HG02678 (cell line): ENCODE measurements around the gene BIN1.
A peak's percentile ranks its signal among the peaks of the same experiment; 100 is the strongest.
"Not testable (repeated sequence)": the region's sequence is repeated elsewhere in the genome, so short reads cannot be mapped to it uniquely, and the experiment has no call there.

Experiments used
- ATAC-seq: cut with Tn5 transposase; IDR thresholded peaks from one replicate; pipeline ENCODE4 v1.9.1; 2021; ENCODE audit warnings: mild to moderate bottlenecking, moderate library complexity; ENCODE audit not compliant: unreplicated experiment

BIN1 gene

GRCh38 chr2:127134235-127134634, 27.3 kb upstream of the BIN1 start:
- no peak for ATAC-seq

- no peak for ATAC-seq
These were observed 26.8 kb upstream of the BIN1 start for GRCh38 chr2:127133793-127134192.

GRCh38 chr2:127130421-127130820, 23.5 kb upstream of the BIN1 start:
- ATAC-seq = no peak

- ATAC-seq = no peak
These were observed 23.0 kb upstream of the BIN1 start for GRCh38 chr2:127129937-127130336.

- ATAC-seq = peak; percentile 94
These were observed 21.5 kb upstream of the BIN1 start for GRCh38 chr2:127128445-127128904.

- no peak for ATAC-seq
These were observed 18.9 kb upstream of the BIN1 start for GRCh38 chr2:127125821-127126220.

- ATAC-seq = no peak
These were observed 17.5 kb upstream of the BIN1 start for GRCh38 chr2:127124426-127124825.

- ATAC-seq = no peak
These were observed 15.5 kb upstream of the BIN1 start for GRCh38 chr2:127122361-127123027.

- no peak for ATAC-seq
These were observed 14.8 kb upstream of the BIN1 start for GRCh38 chr2:127121776-127122176.

- no peak for ATAC-seq
These were observed 14.4 kb upstream of the BIN1 start for GRCh38 chr2:127121353-127121752.

- not testable (repeated sequence) for ATAC-seq
These were observed 13.5 kb upstream of the BIN1 start for GRCh38 chr2:127120408-127120807.

GRCh38 chr2:127118467-127118866, 11.5 kb upstream of the BIN1 start:
- ATAC-seq = no peak

GRCh38 chr2:127118038-127118437, 11.1 kb upstream of the BIN1 start:
- ATAC-seq = no peak

- no peak for ATAC-seq
These were observed 10.6 kb upstream of the BIN1 start for GRCh38 chr2:127117603-127118002.

- ATAC-seq = no peak
These were observed 8.7 kb upstream of the BIN1 start for GRCh38 chr2:127115471-127116199.

- no peak for ATAC-seq
These were observed 4.0 kb upstream of the BIN1 start for GRCh38 chr2:127110985-127111384.

GRCh38 chr2:127108090-127108523, 1.2 kb upstream of the BIN1 start:
- ATAC-seq = no peak

- ATAC-seq = no peak
These were observed 657 bp upstream of the BIN1 start for GRCh38 chr2:127107622-127107999.

- peak; percentile 5 for ATAC-seq
These were observed 430 bp downstream of the BIN1 start for GRCh38 chr2:127106457-127106990.

- no peak for ATAC-seq
These were observed 1.1 kb downstream of the BIN1 start for GRCh38 chr2:127105656-127106456.

GRCh38 chr2:127104881-127105655, 1.9 kb downstream of the BIN1 start:
- no peak for ATAC-seq
